Cardiac muscle cell (in vitro differentiated cells and primary cell): ENCODE data around the gene RPL39. TPM values are rescaled to one million over a fixed set of nuclear protein-coding genes. Genes with fewer than 3 reads are reported as not detected.
"Not testable (repeated sequence)": the region's sequence is repeated elsewhere in the genome, so short reads cannot be mapped to it uniquely, and the experiment has no call there.

Source experiments
- DNase-seq, 2 donors: peaks; one replicate each; pipeline versions ENCODE4 v3.0.0 to v3.0.0-alpha.2; 2010 to 2017; ENCODE audit warnings: low read depth in 1 of 2, low spot score in 1 of 2
- H3K27ac ChIP-seq: fragments of 200-600 bp; sonication (generic); 2 replicates; pipeline ENCODE4 v1.5.1; 2016
- H3K27me3 ChIP-seq: fragments of 200-600 bp; sonication (generic); 2 replicates; pipeline ENCODE4 v1.6.0; 2016; ENCODE audit warnings: control low read depth
- H3K36me3 ChIP-seq: fragments of 200-600 bp; sonication (generic); 2 replicates; pipeline ENCODE4 v1.5.1; 2016; ENCODE audit warnings: control low read depth
- H3K4me1 ChIP-seq: fragments of 200-600 bp; sonication (generic); 2 replicates; pipeline ENCODE4 v1.8.1; 2017; ENCODE audit warnings: low read depth, mild to moderate bottlenecking, mixed run types
- H3K4me3 ChIP-seq: fragments of 200-600 bp; sonication (generic); 2 replicates; pipeline ENCODE4 v1.5.1; 2016; ENCODE audit warnings: mild to moderate bottlenecking
- H3K9me3 ChIP-seq: fragments of 200-600 bp; sonication (generic); 2 replicates; pipeline ENCODE4 v1.5.1; 2017; ENCODE audit warnings: low read depth, mild to moderate bottlenecking, control low read depth
- CTCF ChIP-seq: IDR thresholded peaks from 2 replicates; pipeline ENCODE4 v1.5.1; 2012; ENCODE audit warnings: low read depth, mild to moderate bottlenecking, low read length
- polyA plus RNA-seq: library from polyadenylated mRNA; unstranded; fragments of >200 nt; fragmentation: Nextera tagmentation; extraction: Ambion mirVana; gene quantifications from 2 replicates; pipeline ENCODE4 v1.2.1, GENCODE V29; 2016
- total RNA-seq: library from RNA; depleted of rRNA; stranded (reverse); fragments of >200 nt; gene quantifications from 2 replicates; pipeline ENCODE4 v1.2.3, GENCODE V29; 2016

RPL39 gene
- total and polyA plus RNA-seq, 2 experiments from 2014 or later, result 735 to 789 TPM

GRCh38 chrX:119753639-119754257, 37.7 kb downstream of the RPL39 start:
- Histone ChIP-seq H3K36me3 (no peaks in the 10 kb centered on the region), H3K9me3 (no peaks in the 10 kb centered on the region), H3K4me1 (no peaks in the 10 kb centered on the region), H3K27ac (no peak overlapping the region), H3K27me3 (peaks cover 7% of the 10 kb centered on the region), H3K4me3 (no peak overlapping the region)
- peak; percentile 49 to 63 for DNase-seq
- peak; percentile 46 for TF ChIP-seq CTCF

DNA sequence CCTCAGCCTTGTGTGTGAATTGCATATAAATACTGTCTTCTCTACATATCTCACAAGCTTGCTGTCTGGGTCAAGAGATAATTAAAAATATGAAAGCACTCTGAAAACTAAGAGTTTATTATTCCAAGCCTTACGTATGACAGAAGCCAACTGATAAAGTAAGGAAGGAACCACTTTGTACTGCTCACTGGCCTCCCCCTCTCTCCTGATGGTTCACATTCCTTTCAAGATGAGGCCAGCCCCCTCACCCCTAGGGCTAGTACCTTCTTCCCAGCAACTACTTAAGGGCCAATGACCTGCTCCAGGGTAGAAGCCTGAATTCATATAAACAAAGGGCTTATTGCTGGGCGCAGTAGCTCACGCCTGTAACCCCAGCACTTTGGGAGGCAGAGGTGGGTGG, 38.4 kb downstream of the RPL39 start:
- no peak for TF ChIP-seq CTCF
- Histone ChIP-seq H3K9me3 (no peaks in the 10 kb centered on the region), H3K27ac (no peak overlapping the region), H3K36me3 (no peaks in the 10 kb centered on the region), H3K4me3 (no peak overlapping the region), H3K27me3 (peaks cover 3% of the 10 kb centered on the region), H3K4me1 (no peaks in the 10 kb centered on the region)
- no peak for DNase-seq

DNA sequence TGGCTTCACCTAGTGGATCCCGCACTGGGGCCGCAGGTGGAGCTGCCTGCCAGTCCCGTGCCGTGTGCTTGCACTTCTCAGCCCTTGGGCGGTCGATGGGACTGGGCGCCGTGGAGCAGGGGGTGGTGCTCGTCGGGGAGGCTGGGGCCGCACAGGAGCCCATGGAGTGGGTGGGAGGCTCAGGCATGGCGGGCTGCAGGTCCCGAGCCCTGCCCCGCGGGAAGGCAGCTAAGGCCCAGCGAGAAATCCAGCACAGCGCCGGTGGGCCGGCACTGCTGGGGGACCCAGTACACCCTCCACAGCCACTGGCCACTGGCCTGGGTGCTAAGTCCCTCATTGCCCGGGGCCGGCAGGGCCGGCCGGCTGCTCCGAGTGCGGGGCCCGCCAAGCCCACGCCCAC, 40.7 kb downstream of the RPL39 start:
- not testable (repeated sequence) for H3K36me3 ChIP-seq, H3K9me3 ChIP-seq, H3K4me3 ChIP-seq, H3K4me1 ChIP-seq, H3K27ac ChIP-seq, DNase-seq, H3K27me3 ChIP-seq

GRCh38 chrX:119750131-119750530, 41.3 kb downstream of the RPL39 start:
- DNase-seq, H3K36me3 ChIP-seq, H3K27me3 ChIP-seq, H3K9me3 ChIP-seq, H3K4me3 ChIP-seq, H3K27ac ChIP-seq, H3K4me1 ChIP-seq: not testable (repeated sequence)

- H3K4me3 ChIP-seq, result no peak overlapping the region
- no peaks in the 10 kb centered on the region for H3K4me1 ChIP-seq
- TF ChIP-seq CTCF, result no peak
- no peaks in the 10 kb centered on the region for H3K9me3 ChIP-seq
- no peaks in the 10 kb centered on the region for H3K36me3 ChIP-seq
- DNase-seq, result no peak
- H3K27ac ChIP-seq, result no peak overlapping the region
- no peaks in the 10 kb centered on the region for H3K27me3 ChIP-seq
These were observed 46.1 kb downstream of the RPL39 start for GRCh38 chrX:119745283-119745848.

DNA sequence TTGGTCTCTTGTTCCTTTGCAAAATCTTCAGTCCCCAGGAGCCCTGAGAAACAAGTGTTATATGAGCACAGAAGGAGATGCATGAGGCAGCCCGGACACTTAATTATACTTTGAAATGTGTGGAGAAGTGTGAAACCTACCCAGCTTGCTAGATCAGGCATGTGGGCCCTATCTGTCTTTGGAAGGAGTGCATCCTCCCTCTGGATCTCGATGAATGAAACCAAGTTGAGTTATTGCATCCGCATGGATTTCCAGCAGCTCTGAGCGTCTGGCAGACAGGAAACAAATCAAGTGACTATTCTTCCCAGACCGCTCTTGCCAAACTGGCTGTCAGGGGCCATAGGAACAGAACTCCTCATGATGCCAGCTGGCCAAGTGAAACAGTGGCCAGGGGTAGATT, 52.7 kb downstream of the RPL39 start:
- H3K27me3 ChIP-seq, result no peaks in the 10 kb centered on the region
- DNase-seq, result no peak
- TF ChIP-seq CTCF, result no peak
- H3K4me3 ChIP-seq, result no peak overlapping the region
- no peaks in the 10 kb centered on the region for H3K36me3 ChIP-seq
- H3K4me1 ChIP-seq, result no peaks in the 10 kb centered on the region
- H3K9me3 ChIP-seq, result no peaks in the 10 kb centered on the region
- no peak overlapping the region for H3K27ac ChIP-seq

Other genes starting within 250 kb of the RPL39 start
- 36.3 and 42.6 TPM in 2 replicates for gene STEEP1, start 226.2 kb downstream of the RPL39 start, total RNA-seq
- gene STEEP1, start 226.2 kb downstream of the RPL39 start, polyA plus RNA-seq, result 11.2 and 15.8 TPM in 2 replicates
- gene UBE2A, start 217.1 kb downstream of the RPL39 start, total RNA-seq, result 41.7 and 44.0 TPM in 2 replicates
- 98.2 and 106 TPM in 2 replicates for gene UBE2A, start 217.1 kb downstream of the RPL39 start, polyA plus RNA-seq
- 4.3 and 5.1 TPM in 2 replicates for gene NKRF, start 185.2 kb downstream of the RPL39 start, total RNA-seq
- 4.2 and 6.8 TPM in 2 replicates for gene NKRF, start 185.2 kb downstream of the RPL39 start, polyA plus RNA-seq
- 69.3 and 78.7 TPM in 2 replicates for gene SEPTIN6, start 98.5 kb downstream of the RPL39 start, total RNA-seq
- 51.0 and 54.6 TPM in 2 replicates for gene SEPTIN6, start 98.5 kb downstream of the RPL39 start, polyA plus RNA-seq
- 0.95 and 1.3 TPM in 2 replicates for gene SOWAHD, start 33.0 kb downstream of the RPL39 start, total RNA-seq
- gene SOWAHD, start 33.0 kb downstream of the RPL39 start, polyA plus RNA-seq, result 1.2 and 1.5 TPM in 2 replicates
- 5.4 and 5.5 TPM in 2 replicates for gene UPF3B, start 61.3 kb upstream of the RPL39 start, total RNA-seq
- gene UPF3B, start 61.3 kb upstream of the RPL39 start, polyA plus RNA-seq, result 22.2 and 25.1 TPM in 2 replicates
- gene RNF113A, start 80.1 kb upstream of the RPL39 start, total RNA-seq, result 35.7 and 42.9 TPM in 2 replicates
- 26.0 and 28.3 TPM in 2 replicates for gene RNF113A, start 80.1 kb upstream of the RPL39 start, polyA plus RNA-seq
- gene NDUFA1, start 80.2 kb upstream of the RPL39 start, total RNA-seq, result 38.3 and 71.7 TPM in 2 replicates
- gene NDUFA1, start 80.2 kb upstream of the RPL39 start, polyA plus RNA-seq, result 476 and 587 TPM in 2 replicates
- gene AKAP14, start 104.3 kb upstream of the RPL39 start, total RNA-seq, result not detected in 2 replicates
- not detected in 2 replicates for gene AKAP14, start 104.3 kb upstream of the RPL39 start, polyA plus RNA-seq
- 6.8 and 8.3 TPM in 2 replicates for gene NKAP, start 152.1 kb upstream of the RPL39 start, total RNA-seq
- 5.6 and 6.9 TPM in 2 replicates for gene NKAP, start 152.1 kb upstream of the RPL39 start, polyA plus RNA-seq